Skeletal muscle cell (primary cell): ENCODE measurements around the gene PTPRT.
A peak's percentile ranks its signal among the peaks of the same experiment; 100 is the strongest.
"Not testable (repeated sequence)": the region's sequence is repeated elsewhere in the genome, so short reads cannot be mapped to it uniquely, and the experiment has no call there.

ENCODE experiments used
- DNase-seq: peaks from one replicate; pipeline ENCODE4 v3.0.0-alpha.2; 2010; ENCODE audit warnings: low read depth
- H3K4me3 ChIP-seq: 2 replicates; pipeline ENCODE4 v1.5.1; 2011; ENCODE audit warnings: low read depth, mild to moderate bottlenecking, control low read depth, low read length, moderate library complexity

The PTPRT gene

DNA sequence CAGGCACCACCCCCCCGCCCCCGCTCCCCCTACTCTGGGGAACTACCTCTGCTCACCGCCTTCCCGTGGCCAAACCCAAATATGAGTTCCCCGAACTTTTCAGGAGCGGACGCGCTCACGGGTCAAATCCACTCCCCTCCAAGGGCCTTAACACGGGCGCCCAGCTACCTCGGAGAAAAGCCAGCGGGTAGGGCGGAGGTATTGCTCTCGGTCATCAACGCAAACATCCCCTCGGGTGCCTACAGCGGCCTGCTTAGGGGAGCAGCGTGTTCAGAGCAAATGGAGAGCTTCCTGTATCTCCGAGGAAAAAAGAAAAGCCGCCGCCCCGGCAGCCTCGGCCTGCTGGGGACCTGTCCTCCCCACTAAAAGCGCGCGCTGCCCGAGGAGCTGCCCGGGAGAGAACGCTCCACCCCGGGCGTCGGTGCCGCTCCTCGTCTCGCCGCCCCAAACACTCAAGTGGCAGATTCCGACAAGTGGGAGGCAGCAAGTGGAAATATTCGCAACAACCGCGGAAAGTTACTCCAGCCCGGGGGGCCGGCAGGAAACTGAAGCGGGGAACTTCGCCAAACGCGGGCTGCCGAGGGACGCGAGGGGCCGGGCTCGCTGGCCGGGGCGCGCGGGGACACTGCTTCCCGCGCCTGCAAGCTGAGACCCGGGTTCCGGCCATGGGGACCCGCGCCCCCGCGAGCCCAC lies 699 bp downstream of the PTPRT start:
- no peak overlapping the region for H3K4me3 ChIP-seq
- no peak for DNase-seq

DNA sequence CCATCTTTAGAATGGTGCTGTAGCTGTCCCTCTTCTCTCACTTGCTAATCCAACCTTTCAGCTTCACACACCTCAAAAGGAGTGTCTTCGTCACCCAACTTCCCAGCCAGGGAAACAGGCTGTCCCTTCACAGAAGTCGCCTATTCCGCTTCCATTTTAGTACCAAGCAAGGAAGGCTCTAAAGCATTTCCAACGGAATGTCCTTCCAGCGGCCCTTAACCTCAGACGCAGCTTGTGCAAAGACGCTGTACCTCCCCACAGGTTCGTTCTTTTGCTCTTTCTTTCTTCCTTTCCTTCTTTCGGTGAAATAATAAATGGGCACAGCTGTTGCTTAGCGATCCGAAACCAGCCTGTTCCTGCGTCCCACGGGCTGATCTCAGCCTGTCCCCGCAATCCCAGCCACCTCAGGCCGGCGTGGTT lies 1.5 kb downstream of the PTPRT start:
- H3K4me3 ChIP-seq, result no peak overlapping the region
- no peak for DNase-seq

GRCh38 chr20:43187476-43188233 lies 2.1 kb downstream of the PTPRT start:
- H3K4me3 ChIP-seq, result no peak overlapping the region
- peak; percentile 6 for DNase-seq

DNA sequence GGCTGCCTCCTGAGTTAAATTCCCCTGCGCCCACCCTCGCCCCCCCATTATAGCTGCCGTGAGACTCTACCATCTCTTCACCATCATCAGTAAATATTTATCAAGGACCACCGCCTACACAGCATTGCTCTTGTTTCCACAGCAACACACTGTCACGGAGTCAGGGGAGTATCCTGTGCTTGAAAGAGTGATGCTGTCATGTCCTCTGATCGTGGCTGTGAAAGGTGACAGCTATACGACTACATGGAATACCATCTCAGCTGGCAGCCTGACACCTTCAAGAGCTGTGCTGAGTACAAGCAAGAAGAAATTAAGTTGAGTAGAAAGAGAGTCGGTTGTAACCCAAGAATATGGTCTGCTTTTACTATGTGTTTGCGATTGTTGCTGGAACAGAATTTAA lies 3.4 kb downstream of the PTPRT start:
- no peak overlapping the region for H3K4me3 ChIP-seq
- DNase-seq, result no peak

DNA sequence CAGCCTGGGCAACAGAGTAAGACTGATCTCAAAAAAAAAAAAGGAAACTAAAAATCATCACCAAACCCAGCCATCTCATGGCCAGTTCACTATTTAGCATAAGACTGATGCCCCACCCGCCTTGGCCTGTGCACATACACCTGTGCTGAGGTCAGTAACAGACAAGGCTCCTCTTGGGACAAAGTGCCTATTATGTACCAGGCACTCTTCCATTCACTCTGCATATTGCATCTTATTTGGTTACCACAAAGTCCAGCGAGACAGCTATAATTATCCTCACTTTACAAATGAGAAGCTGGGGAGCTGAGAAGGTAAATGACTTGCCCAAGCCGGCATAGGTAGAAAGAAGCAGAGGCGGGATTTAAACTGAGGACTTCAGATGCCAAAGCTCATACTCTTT lies 3.8 kb downstream of the PTPRT start:
- no peak overlapping the region for H3K4me3 ChIP-seq
- DNase-seq, result no peak

DNA sequence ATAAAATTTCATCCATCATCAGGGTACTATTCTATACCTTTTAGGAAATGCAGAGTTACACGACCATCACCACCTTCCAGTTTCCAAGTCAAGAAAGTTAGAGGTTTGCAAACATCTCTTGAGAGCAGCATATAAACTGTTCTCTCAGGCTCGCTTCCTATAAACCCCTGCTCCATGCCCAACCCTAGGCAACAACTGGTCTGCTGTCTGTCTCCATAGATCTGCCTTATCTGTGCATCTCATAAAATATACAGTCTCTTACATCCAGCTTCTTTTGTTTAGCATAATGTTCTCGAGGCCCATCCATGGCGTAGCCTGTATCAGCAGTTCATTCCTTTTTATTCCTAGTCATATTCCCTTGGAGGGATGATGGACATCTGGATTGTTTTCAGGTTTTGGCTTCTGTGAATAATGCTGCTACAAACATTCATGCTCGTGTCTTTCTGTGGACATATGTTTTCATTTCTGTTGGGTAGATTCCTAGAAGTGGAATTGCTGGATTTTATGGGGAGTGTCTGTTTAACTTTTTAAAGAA lies 6.1 kb downstream of the PTPRT start:
- H3K4me3 ChIP-seq, result no peak overlapping the region
- no peak for DNase-seq

- H3K4me3 ChIP-seq, result no peak overlapping the region
These were observed 11.6 kb downstream of the PTPRT start for GRCh38 chr20:43178080-43178479.

DNA sequence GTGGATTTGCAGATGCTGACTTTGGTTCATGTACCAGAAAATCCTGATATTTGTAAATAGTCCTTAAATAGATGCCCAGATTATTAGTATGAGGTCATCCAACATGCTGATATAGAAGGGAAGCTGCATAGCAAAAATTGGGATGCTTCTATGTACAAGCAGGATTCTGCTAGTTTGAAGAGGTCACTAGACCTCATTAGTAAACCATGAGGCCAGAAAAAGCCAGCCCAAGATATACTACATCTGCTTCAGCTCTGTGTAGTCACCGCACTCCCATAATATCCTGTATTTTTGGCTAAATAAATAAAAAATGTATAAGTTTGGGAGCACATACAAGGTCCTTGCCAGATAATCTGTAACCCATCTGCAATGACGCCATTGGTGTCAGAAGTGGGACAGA lies 13.0 kb downstream of the PTPRT start:
- DNase-seq, result no peak

More at GRCh38 chr20:43178080-43178479, 11.6 kb downstream of the PTPRT start:
- DNase-seq, result no peak

DNA sequence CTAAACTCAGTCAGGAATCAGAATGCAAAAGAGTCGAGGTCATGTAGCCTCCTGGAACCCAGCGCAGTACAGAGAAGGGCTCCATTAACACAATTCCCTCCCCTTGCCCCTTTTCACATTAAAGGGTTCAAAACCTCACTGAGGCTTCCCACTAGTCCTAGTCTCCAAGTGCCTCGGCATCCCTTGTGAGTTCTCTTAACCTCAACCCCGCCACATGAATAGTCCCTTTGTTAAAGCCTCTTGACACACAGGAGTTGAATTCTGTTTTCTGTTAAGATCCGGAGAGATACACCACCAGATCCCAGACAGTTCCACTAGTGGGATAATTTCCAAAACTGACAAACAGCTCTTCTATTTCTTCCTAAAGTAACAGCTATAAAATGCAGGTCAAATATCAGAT lies 17.8 kb downstream of the PTPRT start:
- no peak overlapping the region for H3K4me3 ChIP-seq
- DNase-seq, result no peak

More for the DNA sequence above, 13.0 kb downstream of the PTPRT start:
- H3K4me3 ChIP-seq, result no peak overlapping the region

DNA sequence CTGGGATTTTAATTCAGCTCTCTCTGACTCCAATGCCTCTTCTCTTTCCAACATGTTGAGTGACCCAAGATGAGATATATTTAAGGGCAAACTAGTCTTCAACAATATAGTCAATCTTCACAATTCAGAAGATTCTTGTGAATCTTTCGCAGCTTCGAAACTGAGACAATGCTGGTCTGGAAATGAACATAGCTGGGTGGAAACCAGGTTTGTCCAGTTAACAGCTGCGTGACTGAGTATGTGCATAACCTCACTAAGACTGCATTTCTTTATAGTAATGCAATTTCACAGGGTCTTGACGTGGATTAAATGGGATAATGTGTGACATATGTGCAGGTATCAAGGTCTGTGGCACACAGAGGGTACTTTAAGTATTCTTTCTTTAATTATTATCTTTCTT lies 18.9 kb downstream of the PTPRT start:
- DNase-seq, result no peak
- no peak overlapping the region for H3K4me3 ChIP-seq

DNA sequence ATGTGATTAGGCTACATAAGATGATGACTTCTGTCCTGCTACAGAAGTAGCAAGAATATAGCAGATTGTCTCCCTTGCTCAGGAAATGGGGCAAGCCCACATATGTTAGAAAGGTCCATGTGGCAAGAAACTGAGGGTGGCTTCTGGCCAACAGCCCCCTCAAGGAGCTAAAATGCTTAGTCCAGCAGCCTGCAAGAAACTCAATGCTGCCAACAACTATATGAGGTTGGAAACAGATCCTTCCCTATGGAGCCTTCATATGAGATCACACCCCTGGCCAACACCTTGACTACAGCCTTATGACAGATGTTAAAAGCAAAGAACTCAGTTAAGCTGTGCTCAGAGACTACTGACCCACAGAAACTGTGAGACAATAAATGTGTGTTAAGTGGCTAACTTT lies 22.1 kb downstream of the PTPRT start:
- DNase-seq, result no peak
- H3K4me3 ChIP-seq, result no peak overlapping the region

DNA sequence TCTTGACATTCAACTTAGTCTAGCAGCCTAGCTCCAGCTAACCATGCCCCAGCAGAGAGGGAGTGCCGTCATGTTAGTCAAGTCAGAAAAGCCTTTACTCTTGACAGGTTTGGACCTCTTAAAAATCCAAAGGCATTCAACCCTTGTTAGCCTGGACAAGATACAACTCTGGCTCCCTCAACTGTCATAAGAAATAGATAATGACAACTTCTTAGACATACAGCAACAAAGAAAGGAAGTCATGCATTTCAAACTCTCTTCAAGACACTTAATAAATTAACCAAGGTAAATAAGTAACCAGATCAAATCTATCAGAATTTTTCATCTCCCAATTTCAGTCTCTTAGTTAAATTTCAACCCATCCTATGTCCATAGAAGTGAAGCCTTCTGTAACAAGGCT lies 22.7 kb downstream of the PTPRT start:
- no peak overlapping the region for H3K4me3 ChIP-seq
- DNase-seq, result no peak

DNA sequence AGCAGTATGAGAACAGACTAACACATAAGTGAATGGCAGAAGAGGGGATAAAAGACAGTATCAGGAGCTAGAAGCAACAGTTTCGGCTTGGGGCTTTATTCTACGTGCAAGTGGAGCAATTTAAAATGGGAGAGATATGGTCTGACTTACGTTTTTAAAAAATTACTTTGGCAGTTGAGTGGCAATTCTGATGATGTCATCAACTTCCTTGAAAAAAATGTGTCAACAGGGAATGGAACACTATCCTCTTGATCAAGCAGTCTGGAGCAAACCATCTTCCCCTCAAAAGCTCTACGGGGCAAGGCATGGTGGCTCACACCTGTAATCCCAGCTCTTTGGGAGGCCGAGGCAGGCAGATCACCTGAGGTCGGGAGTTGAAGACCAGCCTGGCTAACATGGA lies 24.1 kb downstream of the PTPRT start:
- no peak overlapping the region for H3K4me3 ChIP-seq
- DNase-seq, result no peak

- not testable (repeated sequence) for H3K4me3 ChIP-seq, DNase-seq
These were observed 25.0 kb downstream of the PTPRT start for GRCh38 chr20:43164736-43165135.

- DNase-seq, result no peak
These were observed 28.0 kb downstream of the PTPRT start for GRCh38 chr20:43161716-43162115.

DNA sequence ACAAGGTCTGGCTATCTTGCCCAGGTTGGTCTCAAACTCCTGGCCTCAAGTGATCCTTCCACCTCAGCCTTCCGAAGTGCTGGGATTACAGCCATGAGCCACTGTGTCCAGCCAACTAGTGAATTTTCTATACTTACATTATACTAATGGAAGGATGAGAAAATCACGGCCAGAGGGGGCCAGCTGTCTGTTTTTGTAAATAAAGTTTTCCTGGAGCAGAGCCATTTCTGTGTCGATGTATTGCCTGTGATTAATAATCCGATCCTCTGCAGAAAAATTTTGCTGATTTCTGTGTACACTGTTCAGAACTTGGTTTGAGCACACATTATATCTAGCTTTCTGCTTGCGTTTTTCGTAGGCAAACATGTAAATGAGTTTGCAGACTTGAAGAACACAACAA lies 28.8 kb downstream of the PTPRT start:
- no peak for DNase-seq
- H3K4me3 ChIP-seq, result no peak overlapping the region

More at GRCh38 chr20:43161716-43162115, 28.0 kb downstream of the PTPRT start:
- no peak overlapping the region for H3K4me3 ChIP-seq

GRCh38 chr20:43159994-43160393 lies 29.7 kb downstream of the PTPRT start:
- H3K4me3 ChIP-seq, result no peak overlapping the region
- DNase-seq, result no peak

- no peak overlapping the region for H3K4me3 ChIP-seq
- DNase-seq, result no peak
These were observed 34.2 kb downstream of the PTPRT start for GRCh38 chr20:43155366-43156100.

DNA sequence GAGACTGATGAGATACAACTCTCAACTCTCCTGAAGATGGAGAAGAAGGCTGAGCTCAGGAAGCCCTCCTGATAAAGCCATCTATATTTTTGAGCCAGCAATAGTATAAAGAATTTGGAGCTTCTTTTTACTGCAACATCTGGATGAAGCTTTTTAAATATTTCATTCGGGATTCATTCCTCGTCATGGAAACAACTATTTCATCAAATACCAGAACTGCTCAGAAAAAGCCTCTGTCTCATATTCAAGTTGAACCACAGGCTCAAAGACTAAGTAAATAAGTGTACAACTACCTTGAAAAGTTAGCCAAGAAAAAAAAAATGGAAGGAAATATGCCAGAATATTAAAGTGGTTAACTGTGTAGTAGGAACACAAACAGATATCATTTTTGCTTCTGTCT lies 37.8 kb downstream of the PTPRT start:
- no peak for DNase-seq

DNA sequence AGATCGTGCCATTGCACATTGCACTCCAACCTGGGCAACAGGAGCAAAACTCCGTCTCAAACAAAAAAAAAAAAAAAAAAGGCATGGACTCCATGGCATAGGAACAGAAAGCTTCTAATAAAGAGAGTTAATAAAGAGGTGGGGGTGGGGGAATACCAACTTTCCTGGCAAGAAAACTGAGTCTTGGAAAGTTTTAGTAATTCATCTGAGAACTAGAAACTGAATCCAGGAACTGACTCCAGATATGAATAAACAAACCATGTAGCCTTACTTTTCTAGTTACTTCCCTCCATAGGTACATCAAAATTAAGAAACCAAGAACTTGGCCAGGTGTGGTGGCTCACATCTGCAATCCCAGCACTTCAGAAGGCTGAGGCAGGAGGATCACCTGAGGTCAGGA lies 38.5 kb downstream of the PTPRT start:
- no peak for DNase-seq

More for the DNA sequence above, 37.8 kb downstream of the PTPRT start:
- no peak overlapping the region for H3K4me3 ChIP-seq

More for the DNA sequence above, 38.5 kb downstream of the PTPRT start:
- no peak overlapping the region for H3K4me3 ChIP-seq
